Common myeloid progenitor, CD34-positive (primary cell): ENCODE results near the gene STN1.

Source experiments
- CTCF ChIA-PET: fragments of 350-600 bp; sonication (Branson Sonifier 250); formaldehyde crosslinking; loops from one replicate; lab custom pipeline; 2021; ENCODE audit warnings: antibody characterized with exemption; lab: Charles Lee
- POLR2A ChIA-PET: fragments of 350-600 bp; sonication (Branson Sonifier 250); formaldehyde crosslinking; loops from one replicate; lab custom pipeline; 2021; ENCODE audit warnings: antibody characterized with exemption; lab: Charles Lee
- DNase-seq, 3 donors: peaks; one replicate each; pipeline versions ENCODE4 v3.0.0 to v3.0.0-alpha.2; 2013
- H3K27ac ChIP-seq, 2 experiments: 1 replicate in 1 of 2; 2 replicates in 1 of 2; pipeline ENCODE4 v1.7.0; 2013; ENCODE audit warnings: inconsistent platforms in 2 of 2, low read length in 2 of 2, mild to moderate bottlenecking in 2 of 2, low read depth in 1 of 2, moderate library complexity in 1 of 2; ENCODE audit not compliant: severe bottlenecking in 2 of 2, insufficient read depth in 1 of 2, poor library complexity in 1 of 2
- H3K27me3 ChIP-seq, 5 experiments: replicated peaks in 2 of 5; 1 replicate in 3 of 5; 2 replicates in 2 of 5; pipeline versions ENCODE4 v1.6.1 to v1.7.0; 2013; ENCODE audit warnings: low read length in 4 of 5, mild to moderate bottlenecking in 2 of 5, moderate library complexity in 2 of 5, inconsistent platforms in 1 of 5; ENCODE audit not compliant: insufficient read depth in 5 of 5, control insufficient read depth in 4 of 5
- H3K36me3 ChIP-seq, 4 experiments: 1 replicate in 2 of 4; 2 replicates in 2 of 4; pipeline versions ENCODE4 v1.6.1 to v1.7.0; 2013; ENCODE audit warnings: low read length in 3 of 4, control low read depth in 1 of 4, mild to moderate bottlenecking in 1 of 4; ENCODE audit not compliant: control insufficient read depth in 4 of 4, insufficient read depth in 4 of 4
- H3K4me1 ChIP-seq, 4 experiments: 1 replicate in 3 of 4; 2 replicates in 1 of 4; pipeline versions ENCODE4 v1.6.1 to v1.7.1; 2013; ENCODE audit warnings: low read length in 3 of 4, mild to moderate bottlenecking in 3 of 4, control low read depth in 1 of 4, inconsistent platforms in 1 of 4, moderate library complexity in 1 of 4; ENCODE audit not compliant: control insufficient read depth in 4 of 4, insufficient read depth in 4 of 4; ENCODE audit errors: control extremely low read depth in 1 of 4
- H3K4me3 ChIP-seq, 7 experiments: 1 replicate in 4 of 7; 2 replicates in 3 of 7; pipeline versions ENCODE4 v1.5.1 to v1.7.0; 2013; ENCODE audit warnings: mild to moderate bottlenecking in 7 of 7, low read length in 6 of 7, moderate library complexity in 6 of 7, inconsistent platforms in 2 of 7, low read depth in 2 of 7, control low read depth in 1 of 7; ENCODE audit not compliant: insufficient read depth in 4 of 7, control insufficient read depth in 1 of 7; ENCODE audit errors: extremely low read depth in 1 of 7
- H3K9me3 ChIP-seq, 5 experiments: 1 replicate in 4 of 5; 2 replicates in 1 of 5; pipeline versions ENCODE4 v1.6.1 to v1.7.1; 2013; ENCODE audit warnings: low read length in 4 of 5, mild to moderate bottlenecking in 2 of 5, inconsistent platforms in 1 of 5, low read depth in 1 of 5, moderate library complexity in 1 of 5; ENCODE audit not compliant: control insufficient read depth in 4 of 5, insufficient read depth in 2 of 5; ENCODE audit errors: control extremely low read depth in 1 of 5
- WGBS: methylation state at CpG from one replicate; pipeline ENCODE4 v1.1.5; 2013; ENCODE audit not compliant: insufficient coverage; 5-methylcytosine and 5-hydroxymethylcytosine counted together

The STN1 gene

GRCh38 chr10:103892181-103892580 is 25.8 kb downstream of the STN1 start:
- peaks cover 0 to 12% (median 5%) of the 10 kb centered on the region in 4 experiments for H3K4me1 ChIP-seq
- peaks cover 15 to 74% (median 51%) of the 10 kb centered on the region in 4 experiments for H3K36me3 ChIP-seq
- ChIA-PET POLR2A (no interaction called here), CTCF (no interaction called here)
- no peak for DNase-seq
- peak overlapping the region in 1 of 2 experiments; percentile 32 for H3K27ac ChIP-seq
- 85% methylated on average over 2 of the region's 3 CpGs for WGBS
- H3K4me3 ChIP-seq: no peak overlapping the region
- no peaks in the 10 kb centered on the region for H3K27me3 ChIP-seq
- no peaks in the 10 kb centered on the region for H3K9me3 ChIP-seq

- Histone ChIP-seq H3K27ac (peak overlapping the region in 1 of 2 experiments; percentile 8), H3K4me3 (no peak overlapping the region), H3K4me1 (peaks cover 0 to 10% (median 4%) of the 10 kb centered on the region in 4 experiments), H3K27me3 (no peaks in the 10 kb centered on the region), H3K9me3 (no peaks in the 10 kb centered on the region), H3K36me3 (peaks cover 21 to 75% (median 48%) of the 10 kb centered on the region in 4 experiments)
- CTCF ChIA-PET: interaction anchor here (0.6 to 3.8 kb wide), 16 partner anchors 8 to 383 kb away, joined by 3 to 23 read pairs (median 4); no protein-coding TSS in a partner anchor
- WGBS: 92% methylated on average over 1 of the region's 2 CpGs
- DNase-seq: no peak
- POLR2A ChIA-PET: interaction anchor here (0.7 kb wide), 1 partner anchor 28 kb away, joined by 4 read pairs; no protein-coding TSS in a partner anchor
These were observed 27.3 kb downstream of the STN1 start for GRCh38 chr10:103890688-103891087.

- no peak for DNase-seq
- Histone ChIP-seq H3K4me3 (no peak overlapping the region), H3K27ac (peak overlapping the region in 1 of 2 experiments; percentile 8), H3K4me1 (peaks cover 0 to 7% (median 2%) of the 10 kb centered on the region in 4 experiments), H3K36me3 (peaks cover 18 to 75% (median 50%) of the 10 kb centered on the region in 4 experiments), H3K27me3 (no peaks in the 10 kb centered on the region), H3K9me3 (no peaks in the 10 kb centered on the region)
- ChIA-PET POLR2A (interaction anchor here (0.7 kb wide), 1 partner anchor 28 kb away, joined by 4 read pairs; no protein-coding TSS in a partner anchor), CTCF (interaction anchor here (0.6 to 3.8 kb wide), 18 partner anchors 9 to 384 kb away, joined by 3 to 23 read pairs (median 4); no protein-coding TSS in a partner anchor)
- 92% methylated on average over 3 of the region's 4 CpGs for WGBS
These were observed 27.8 kb downstream of the STN1 start for GRCh38 chr10:103890194-103890658.

- H3K4me1 ChIP-seq: peaks cover 0 to 7% (median 1%) of the 10 kb centered on the region in 4 experiments
These were observed 28.8 kb downstream of the STN1 start for GRCh38 chr10:103889121-103889720.

GRCh38 chr10:103888113-103888841 is 29.7 kb downstream of the STN1 start:
- DNase-seq: peak; percentile 62 to 79 (median 78)
- H3K9me3 ChIP-seq: no peaks in the 10 kb centered on the region
- H3K27me3 ChIP-seq: no peaks in the 10 kb centered on the region
- peaks cover 0 to 7% (median 1%) of the 10 kb centered on the region in 4 experiments for H3K4me1 ChIP-seq
- ChIA-PET POLR2A (no interaction called here), CTCF (interaction anchor here (0.6 to 5.5 kb wide), 34 partner anchors 9 to 403 kb away, joined by 3 to 75 read pairs (median 4); partner anchors contain the start of gene SFR1)
- 60% methylated on average over 1 of the region's 6 CpGs for WGBS
- peaks cover 21 to 82% (median 46%) of the 10 kb centered on the region in 4 experiments for H3K36me3 ChIP-seq
- no peak overlapping the region for H3K27ac ChIP-seq
- no peak overlapping the region for H3K4me3 ChIP-seq

More at GRCh38 chr10:103889121-103889720, 28.8 kb downstream of the STN1 start:
- H3K4me3 ChIP-seq: no peak overlapping the region
- ChIA-PET CTCF (interaction anchor here (0.7 to 3.8 kb wide), 9 partner anchors 10 to 234 kb away, joined by 3 to 23 read pairs (median 5); no protein-coding TSS in a partner anchor), POLR2A (no interaction called here)
- no peaks in the 10 kb centered on the region for H3K27me3 ChIP-seq
- H3K27ac ChIP-seq: no peak overlapping the region
- no peak for DNase-seq
- no peaks in the 10 kb centered on the region for H3K9me3 ChIP-seq
- no CpG with 5 or more reads among the region's 2 CpGs for WGBS
- peaks cover 21 to 82% (median 51%) of the 10 kb centered on the region in 4 experiments for H3K36me3 ChIP-seq

GRCh38 chr10:103885617-103886016 is 32.4 kb downstream of the STN1 start:
- CTCF ChIA-PET: interaction anchor here (1.1 to 5.5 kb wide), 18 partner anchors 8 to 279 kb away, joined by 3 to 75 read pairs (median 4); no protein-coding TSS in a partner anchor
- H3K36me3 ChIP-seq: peaks cover 34 to 84% (median 53%) of the 10 kb centered on the region in 4 experiments
- H3K4me1 ChIP-seq: peaks cover 0 to 6% (median 1%) of the 10 kb centered on the region in 4 experiments

More at GRCh38 chr10:103885617-103886016, 32.4 kb downstream of the STN1 start:
- Histone ChIP-seq H3K9me3 (no peaks in the 10 kb centered on the region), H3K4me3 (no peak overlapping the region), H3K27ac (no peak overlapping the region), H3K27me3 (no peaks in the 10 kb centered on the region)
- no peak for DNase-seq
- POLR2A ChIA-PET: no interaction called here
- WGBS: 100% methylated on average over 4 of the region's 6 CpGs
